NCI-H128 (cell line): ENCODE data around the gene RRAS.
A peak's percentile ranks its signal among the peaks of the same experiment; 100 is the strongest.

Experiments
- DNase-seq: peaks from one replicate; lab custom pipeline; 2025; ENCODE audit not compliant: unreplicated experiment; lab: John Stamatoyannopoulos, UW

RRAS gene

GRCh38 chr19:49677231-49677900 lies 37.4 kb upstream of the RRAS start, which contains the start of gene PRMT1:
Gene PRMT1, plus strand, starts transcription at chr19:49677271. Its CDS starts 10 bp downstream, at chr19:49677281.
- no peak for DNase-seq

- DNase-seq, result peak; percentile 100
Measured at GRCh38 chr19:49676784-49677230, 36.9 kb upstream of the RRAS start.

- DNase-seq, result peak; percentile 72
Measured at GRCh38 chr19:49676136-49676783, 36.3 kb upstream of the RRAS start.

- DNase-seq, result peak; percentile 78
Measured at GRCh38 chr19:49672131-49672919, 32.4 kb upstream of the RRAS start.

- no peak for DNase-seq
Measured at GRCh38 chr19:49669516-49669915, 29.6 kb upstream of the RRAS start.

GRCh38 chr19:49667473-49667872 lies 27.5 kb upstream of the RRAS start:
- no peak for DNase-seq

GRCh38 chr19:49666120-49666444 lies 26.1 kb upstream of the RRAS start:
- no peak for DNase-seq

- peak; percentile 85 for DNase-seq
Measured at GRCh38 chr19:49665351-49666119, 25.6 kb upstream of the RRAS start, which contains the start of the genes BCL2L12 and IRF3. Gene BCL2L12, plus strand, starts transcription at chr19:49665933. Its CDS starts 760 bp downstream, at chr19:49666693. Gene IRF3, minus strand, starts transcription at chr19:49665857. Its CDS starts 1,019 bp downstream, at chr19:49664838.

- DNase-seq, result no peak
Measured at GRCh38 chr19:49665036-49665350, 25.1 kb upstream of the RRAS start.

- peak; percentile 47 for DNase-seq
Measured at GRCh38 chr19:49664171-49665035, 24.5 kb upstream of the RRAS start.

- DNase-seq, result no peak
Measured at GRCh38 chr19:49663224-49663623, 23.3 kb upstream of the RRAS start.

- DNase-seq, result no peak
Measured at GRCh38 chr19:49662011-49662410, 22.1 kb upstream of the RRAS start.

- no peak for DNase-seq
Measured at GRCh38 chr19:49660338-49660961, 20.5 kb upstream of the RRAS start.

GRCh38 chr19:49658566-49659442 lies 18.9 kb upstream of the RRAS start:
- no peak for DNase-seq

- no peak for DNase-seq
Measured at GRCh38 chr19:49658139-49658517, 18.2 kb upstream of the RRAS start.

- DNase-seq, result no peak
Measured at GRCh38 chr19:49657493-49658138, 17.7 kb upstream of the RRAS start.

- DNase-seq, result no peak
Measured at GRCh38 chr19:49656456-49657109, 16.6 kb upstream of the RRAS start.
